Measurements from ENCODE around the gene GNG7. TPM values are rescaled to one million over a fixed set of nuclear protein-coding genes. Genes with fewer than 3 reads are reported as not detected.
"Not testable (repeated sequence)": the region's sequence is repeated elsewhere in the genome, so short reads cannot be mapped to it uniquely, and the experiment has no call there.

Gene GNG7
- total RNA-seq, 1 donor from 2014 or later: 5.5 TPM

DNA sequence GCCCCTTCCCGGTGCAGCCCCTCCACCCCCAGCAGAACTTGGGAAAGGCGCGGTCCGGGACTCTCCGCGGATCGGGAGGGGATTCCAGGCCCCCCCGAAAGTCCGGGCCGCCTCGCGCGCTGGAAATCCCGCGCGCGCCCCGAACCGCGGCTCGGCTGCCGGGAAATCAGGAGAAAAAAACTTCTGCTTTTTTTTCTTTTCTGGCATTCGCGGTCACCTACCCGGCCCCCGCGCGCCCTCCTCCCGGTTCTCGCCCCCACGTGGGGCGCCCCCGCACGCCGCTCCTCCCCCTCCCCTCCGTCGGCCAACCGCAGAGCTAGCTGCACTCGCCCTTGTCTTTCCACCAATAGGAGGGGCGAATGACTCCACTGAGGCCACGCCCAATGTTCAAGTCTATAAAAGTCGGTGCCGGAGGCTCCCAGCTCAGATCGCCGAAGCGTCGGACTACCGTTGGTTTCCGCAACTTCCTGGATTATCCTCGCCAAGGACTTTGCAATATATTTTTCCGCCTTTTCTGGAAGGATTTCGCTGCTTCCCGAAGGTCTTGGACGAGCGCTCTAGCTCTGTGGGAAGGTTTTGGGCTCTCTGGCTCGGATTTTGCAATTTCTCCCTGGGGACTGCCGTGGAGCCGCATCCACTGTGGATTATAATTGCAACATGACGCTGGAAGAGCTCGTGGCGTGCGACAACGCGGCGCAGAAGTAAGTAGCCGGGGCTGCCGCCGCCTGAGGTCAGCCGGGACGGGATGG is 226.6 kb downstream of the GNG7 start, which contains the start of gene GADD45B:
GADD45B (plus strand) TSS at position 426 of the 749 bp plus-strand sequence; CDS start at position 658, 232 bp downstream.
- Histone ChIP-seq H3K36me3 (peaks cover 10% of the 10 kb centered on the region), H3K27ac (peak within 1 kb of the TSS; percentile 91), H3K9me3 (no peaks in the 10 kb centered on the region), H3K4me3 (peak within 1 kb of the TSS; percentile 93), H3K27me3 (no peaks in the 10 kb centered on the region), H3K4me1 (peaks cover 24% of the 10 kb centered on the region)
- DNase-seq (peak; percentile 99), ATAC-seq (peak; percentile 86)
- intact Hi-C loops (cut with DNase I): loop anchor here (10.0 kb wide), 2 partner anchors 99 to 139 kb away; no protein-coding TSS in a partner anchor
- TF ChIP-seq CTCF (IDR thresholded peaks at IDR 0.05): no peak

DNA sequence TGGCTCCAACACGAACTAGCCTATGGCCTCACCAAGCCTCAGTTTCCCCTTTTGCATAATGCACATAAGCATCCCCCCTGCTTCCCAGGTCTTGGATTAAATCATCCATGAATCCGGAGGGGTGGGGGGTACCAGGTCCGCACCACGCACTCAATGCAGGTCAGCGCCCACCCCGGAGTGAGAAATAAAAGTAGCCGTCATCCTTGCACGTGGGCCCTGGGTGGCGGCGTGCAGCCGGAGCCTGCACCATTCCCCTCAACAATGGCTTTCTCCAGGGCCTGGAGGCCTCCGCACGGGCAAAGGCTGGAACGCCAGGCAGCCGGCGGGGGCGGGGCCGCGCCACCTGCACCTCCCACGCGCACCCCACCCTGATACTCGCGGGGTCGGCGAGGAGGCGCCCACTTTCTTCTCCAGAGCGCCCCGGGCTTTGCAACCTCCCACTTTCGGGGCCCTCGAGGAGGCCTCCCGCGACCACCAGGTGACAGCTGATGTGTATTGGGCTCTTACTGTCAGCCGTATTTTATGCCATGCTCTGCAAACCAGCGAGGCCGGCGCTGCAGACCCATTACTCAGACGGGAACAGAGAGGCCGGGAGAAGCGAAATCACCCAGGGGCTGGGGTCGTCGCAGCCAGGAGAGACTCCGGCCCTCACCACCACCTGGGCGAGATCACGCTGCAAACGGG is 227.3 kb downstream of the GNG7 start:
- Histone ChIP-seq H3K36me3 (peaks cover 10% of the 10 kb centered on the region), H3K9me3 (no peaks in the 10 kb centered on the region), H3K4me3 (peak overlapping the region; percentile 93), H3K27me3 (no peaks in the 10 kb centered on the region), H3K27ac (peak overlapping the region; percentile 91), H3K4me1 (peaks cover 24% of the 10 kb centered on the region)
- DNase-seq: peak; percentile 81
- TF ChIP-seq CTCF (IDR thresholded peaks at IDR 0.05): no peak
- ATAC-seq: peak; percentile 24
- intact Hi-C loops (cut with DNase I): loop anchor here (10.0 kb wide), 2 partner anchors 100 to 140 kb away; no protein-coding TSS in a partner anchor

DNA sequence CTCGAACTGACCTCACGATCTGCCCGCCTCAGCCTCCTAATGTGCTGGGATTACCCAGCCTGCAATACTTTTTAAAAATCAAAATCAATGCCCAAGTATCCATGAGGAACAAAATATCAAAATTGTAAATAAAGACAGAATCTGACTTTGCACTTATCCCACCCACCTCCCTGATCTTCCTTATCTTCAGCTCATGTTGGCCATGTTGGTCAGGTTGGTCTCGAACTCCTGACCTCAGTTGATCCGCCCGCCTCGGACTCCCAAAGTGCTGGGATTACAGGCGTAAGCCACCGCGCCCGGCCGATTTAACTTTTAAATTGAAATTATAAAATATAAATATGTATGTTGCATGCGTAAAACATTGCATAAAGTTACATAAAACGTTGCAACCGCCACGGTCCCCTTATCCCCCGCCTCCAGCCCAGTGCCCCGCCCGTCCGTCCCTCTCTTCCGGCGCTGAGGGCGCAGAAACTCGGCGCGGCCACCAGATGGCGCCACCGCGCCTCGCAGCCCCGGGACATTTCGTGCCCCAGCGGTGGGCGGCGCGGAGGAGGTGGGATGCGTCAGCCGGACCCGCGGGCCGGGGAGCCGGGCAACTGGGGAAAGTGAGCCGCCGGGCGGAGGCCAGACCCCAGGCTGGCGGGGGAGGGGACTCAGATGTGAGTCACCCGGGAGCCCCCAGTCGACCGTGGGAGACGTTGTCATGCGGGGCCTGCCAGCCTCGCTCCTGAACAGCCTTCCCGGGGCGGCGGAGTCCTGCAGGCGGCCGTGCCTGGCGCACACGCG is 228.1 kb downstream of the GNG7 start:
- peak; percentile 77 for ATAC-seq
- Histone ChIP-seq H3K27ac (peak overlapping the region; percentile 91), H3K4me1 (peaks cover 23% of the 10 kb centered on the region), H3K9me3 (no peaks in the 10 kb centered on the region), H3K27me3 (no peaks in the 10 kb centered on the region), H3K4me3 (peak overlapping the region; percentile 93), H3K36me3 (peaks cover 10% of the 10 kb centered on the region)
- TF ChIP-seq CTCF (IDR thresholded peaks at IDR 0.05): peak; percentile 98
- DNase-seq: peak; percentile 93
- intact Hi-C loops (cut with DNase I): loop anchor here (10.0 kb wide), 2 partner anchors 100 to 140 kb away; no protein-coding TSS in a partner anchor

DNA sequence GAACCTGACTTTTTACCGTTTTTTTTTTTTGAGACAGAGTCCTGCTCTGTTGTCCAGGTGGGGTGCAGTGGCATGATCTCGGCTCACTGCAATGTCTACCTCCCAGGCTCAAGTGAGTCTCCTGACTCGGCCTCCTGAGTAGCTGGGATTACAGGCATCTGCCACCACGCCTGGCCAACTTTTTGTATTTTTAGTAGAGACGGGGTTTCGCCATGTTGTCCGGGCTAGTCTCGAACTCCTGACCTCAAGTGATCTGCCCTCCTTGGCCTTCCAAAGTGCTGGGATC is 232.6 kb downstream of the GNG7 start:
- H3K27ac ChIP-seq, H3K27me3 ChIP-seq, H3K36me3 ChIP-seq, H3K4me3 ChIP-seq, ATAC-seq, H3K4me1 ChIP-seq, H3K9me3 ChIP-seq, DNase-seq: not testable (repeated sequence)
- intact Hi-C loops (cut with DNase I): loop anchor here (10.0 kb wide), 2 partner anchors 105 to 145 kb away; no protein-coding TSS in a partner anchor

DNA sequence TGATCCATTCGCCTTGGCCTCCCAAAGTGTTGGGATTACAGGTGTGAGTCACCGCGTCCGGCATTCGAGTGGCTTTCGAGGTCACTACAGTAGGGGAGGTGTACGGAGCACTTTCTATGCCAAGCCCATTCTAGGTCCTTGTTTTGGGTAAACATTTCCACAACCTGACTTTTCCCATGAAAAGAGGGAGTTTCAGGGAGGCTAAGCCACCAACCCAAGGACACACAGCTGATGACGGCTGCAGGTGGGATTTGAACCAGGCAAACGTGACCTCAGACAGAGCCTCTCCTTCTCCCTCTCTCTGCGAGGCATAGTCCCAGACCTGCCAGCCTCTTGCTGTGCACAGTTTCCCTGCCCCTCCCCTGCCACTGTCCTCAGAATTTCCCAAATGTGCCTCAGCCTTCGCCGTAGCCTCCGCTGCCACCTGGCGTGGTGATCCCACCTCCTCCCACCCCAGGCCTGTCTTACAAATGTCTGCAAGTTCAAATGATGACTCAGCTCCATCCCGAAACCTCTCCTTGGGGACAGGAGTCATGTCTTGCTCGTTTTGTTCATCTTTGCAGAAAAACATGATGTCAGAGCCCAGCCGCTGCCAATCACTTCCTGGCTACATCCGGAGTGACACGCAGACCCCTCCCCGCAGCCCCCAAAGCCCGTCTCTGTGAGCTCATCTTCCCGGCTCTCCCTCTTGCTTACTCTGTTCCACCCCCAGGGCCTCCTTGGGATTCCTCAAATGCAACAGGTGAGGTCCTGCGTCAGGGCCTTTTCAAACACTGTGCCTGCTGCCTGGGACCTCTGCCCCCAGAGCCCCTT is 233.2 kb downstream of the GNG7 start:
- H3K4me1 ChIP-seq: no peaks in the 10 kb centered on the region
- no peaks in the 10 kb centered on the region for H3K27me3 ChIP-seq
- DNase-seq (no peak), ATAC-seq (peak; percentile 54)
- no peak overlapping the region for H3K27ac ChIP-seq
- no peaks in the 10 kb centered on the region for H3K9me3 ChIP-seq
- intact Hi-C loops (cut with DNase I): no loop called here
- no peaks in the 10 kb centered on the region for H3K36me3 ChIP-seq
- TF ChIP-seq CTCF (IDR thresholded peaks at IDR 0.05): no peak
- H3K4me3 ChIP-seq: no peak overlapping the region

Measured in upper lobe of right lung (tissue), 1 donor.